IMR-90 (cell line): ENCODE measurements around the gene NUMA1. TPM values are rescaled to one million over a fixed set of nuclear protein-coding genes. Genes with fewer than 3 reads are reported as not detected.

Source experiments
- ATAC-seq: fragments of 200-7000 bp; cut with Tn5 transposase; 2 replicates; pipeline ENCODE4 v1.9.1; 2020; ENCODE audit warnings: low read depth, mild to moderate bottlenecking, moderate library complexity
- Bru-seq: library from RNA; stranded (reverse); fragments of 400-500 nt; gene quantifications from one replicate; lab custom pipeline; 2021; lab: Mats Ljungman, UMichigan
- BruChase-seq, 2 experiments: library from RNA; stranded (reverse); fragments of 400-500 nt; gene quantifications; one replicate each; lab custom pipeline; 2021; lab: Mats Ljungman, UMichigan
- BruUV-seq: library from RNA; stranded (reverse); fragments of 400-500 nt; replicated peaks from 2 replicates; lab custom pipeline; 2021; lab: Mats Ljungman, UMichigan
- CTCF ChIA-PET: fragments of 300-600 bp; formaldehyde crosslinking; extraction: SDS; loops from one replicate; lab custom pipeline; 2021; ENCODE audit warnings: antibody characterized with exemption; lab: Yijun Ruan, JAX
- POLR2A ChIA-PET: fragments of 300-600 bp; sonication (Branson Sonifier 250); formaldehyde crosslinking; loops from one replicate; lab custom pipeline; 2022; ENCODE audit warnings: antibody characterized with exemption; ENCODE audit not compliant: unreplicated experiment; lab: Charles Lee
- DNase-seq: peaks from one replicate; pipeline ENCODE4 v3.0.0; 2013
- H2AFZ ChIP-seq: replicated peaks from 2 replicates; pipeline ENCODE3; 2013; ENCODE audit warnings: low read length, mild to moderate bottlenecking; ENCODE audit not compliant: poor library complexity
- H2AK5ac ChIP-seq: 2 replicates; pipeline ENCODE4 v1.6.1; 2013; ENCODE audit warnings: low read depth, low read length, inconsistent platforms
- H2AK9ac ChIP-seq: replicated peaks from 2 replicates; pipeline ENCODE3; 2013; ENCODE audit warnings: mild to moderate bottlenecking, low read depth, low read length, moderate library complexity; ENCODE audit not compliant: poor library complexity
- H2BK120ac ChIP-seq: 2 replicates; pipeline ENCODE4 v1.6.1; 2013; ENCODE audit warnings: low read depth, low read length, inconsistent platforms
- H2BK15ac ChIP-seq: 3 replicates; pipeline ENCODE4 v1.6.1; 2013; ENCODE audit warnings: low read depth, low read length, inconsistent platforms
- H2BK20ac ChIP-seq: 2 replicates; pipeline ENCODE4 v1.6.1; 2013; ENCODE audit warnings: low read depth, mild to moderate bottlenecking, inconsistent platforms, low read length, moderate library complexity
- H2BK5ac ChIP-seq: 2 replicates; pipeline ENCODE4 v1.6.1; 2013; ENCODE audit warnings: mild to moderate bottlenecking, low read depth, low read length, inconsistent platforms; ENCODE audit not compliant: poor library complexity, severe bottlenecking
- H3K14ac ChIP-seq: replicated peaks from 2 replicates; pipeline ENCODE4 v1.6.1; 2013; ENCODE audit warnings: low read depth, low read length, inconsistent platforms
- H3K18ac ChIP-seq: 2 replicates; pipeline ENCODE4 v1.6.1; 2013; ENCODE audit warnings: low read depth, low read length, control low read depth
- H3K23ac ChIP-seq: 2 replicates; pipeline ENCODE4 v1.6.1; 2013; ENCODE audit warnings: low read depth, low read length, inconsistent platforms
- H3K27ac ChIP-seq: 2 replicates; pipeline ENCODE4 v1.5.1; 2013; ENCODE audit warnings: mild to moderate bottlenecking, control low read depth, low read length; ENCODE audit not compliant: insufficient read depth
- H3K27me3 ChIP-seq: 2 replicates; pipeline ENCODE4 v1.6.1; 2013; ENCODE audit warnings: low read length; ENCODE audit not compliant: control insufficient read depth, insufficient read depth
- H3K36me3 ChIP-seq: 2 replicates; pipeline ENCODE4 v1.6.1; 2013; ENCODE audit warnings: low read length, mixed read lengths; ENCODE audit not compliant: control insufficient read depth, insufficient read depth
- H3K4ac ChIP-seq: 2 replicates; pipeline ENCODE4 v1.6.1; 2013; ENCODE audit warnings: low read depth, low read length, inconsistent platforms
- H3K4me1 ChIP-seq: 2 replicates; pipeline ENCODE4 v1.6.1; 2013; ENCODE audit warnings: low read length, mixed read lengths; ENCODE audit not compliant: control insufficient read depth, insufficient read depth
- H3K4me2 ChIP-seq: 2 replicates; pipeline ENCODE4 v1.6.1; 2013; ENCODE audit warnings: low read depth, mild to moderate bottlenecking, control low read depth, low read length, moderate library complexity
- H3K4me3 ChIP-seq: 2 replicates; pipeline ENCODE4 v1.5.1; 2013; ENCODE audit warnings: low read depth, mild to moderate bottlenecking, control low read depth, low read length, moderate library complexity; ENCODE audit not compliant: insufficient read depth
- H3K56ac ChIP-seq: 2 replicates; pipeline ENCODE4 v1.6.1; 2013; ENCODE audit warnings: low read length, inconsistent platforms; ENCODE audit not compliant: insufficient read depth; ENCODE audit errors: extremely low read depth
- H3K79me1 ChIP-seq, 2 experiments: 2 replicates each; pipeline ENCODE4 v1.6.1; 2013; ENCODE audit warnings: low read length in 2 of 2, inconsistent platforms in 1 of 2, low read depth in 1 of 2
- H3K9ac ChIP-seq: 2 replicates; pipeline ENCODE4 v1.6.1; 2013; ENCODE audit warnings: low read depth, low read length, control low read depth
- H3K9me1 ChIP-seq: 2 replicates; pipeline ENCODE4 v1.6.1; 2013; ENCODE audit warnings: low read length, inconsistent platforms; ENCODE audit not compliant: insufficient read depth
- H3K9me3 ChIP-seq: 2 replicates; pipeline ENCODE4 v1.6.1; 2013; ENCODE audit warnings: low read length; ENCODE audit not compliant: control insufficient read depth, insufficient read depth
- H4K20me1 ChIP-seq: 2 replicates; pipeline ENCODE4 v1.6.1; 2013; ENCODE audit warnings: low read length, inconsistent platforms; ENCODE audit not compliant: insufficient read depth
- H4K5ac ChIP-seq: 2 replicates; pipeline ENCODE4 v1.6.1; 2013; ENCODE audit warnings: mild to moderate bottlenecking, low read depth, low read length, control low read depth
- H4K8ac ChIP-seq, 2 experiments: 2 replicates each; pipeline ENCODE4 v1.6.1; 2013; ENCODE audit warnings: low read depth in 2 of 2, low read length in 2 of 2, control low read depth in 1 of 2, inconsistent platforms in 1 of 2
- H4K91ac ChIP-seq: 2 replicates; pipeline ENCODE4 v1.6.1; 2013; ENCODE audit warnings: low read depth, low read length, inconsistent platforms; ENCODE audit not compliant: insufficient read depth
- CEBPB ChIP-seq: IDR thresholded peaks from 2 replicates; pipeline ENCODE4 v1.6.1; 2012; ENCODE audit warnings: low read depth, low read length, improper control_type of control experiment
- CHD1 ChIP-seq: IDR thresholded peaks from 2 replicates; pipeline ENCODE4 v1.6.1; 2012; ENCODE audit warnings: low read depth, low read length, improper control_type of control experiment
- MAFK ChIP-seq: IDR thresholded peaks from 2 replicates; pipeline ENCODE4 v1.6.1; 2012; ENCODE audit warnings: low read depth, low read length, improper control_type of control experiment
- POLR2A ChIP-seq: IDR thresholded peaks from 2 replicates; pipeline ENCODE4 v1.6.1; 2012; ENCODE audit warnings: mild to moderate bottlenecking, low read depth, low read length
- RAD21 ChIP-seq: IDR thresholded peaks from 2 replicates; pipeline ENCODE4 v1.6.1; 2012; ENCODE audit warnings: low read length, improper control_type of control experiment
- RCOR1 ChIP-seq: IDR thresholded peaks from 2 replicates; pipeline ENCODE4 v1.6.1; 2012; ENCODE audit warnings: mild to moderate bottlenecking, low read length, improper control_type of control experiment; ENCODE audit not compliant: insufficient replicate concordance
- WGBS, 2 experiments: methylation state at CpG; one replicate each; pipeline versions ENCODE4 v1.1.5 to v1.1.7; 2013; ENCODE audit warnings: missing lambda C conversion rate in 2 of 2; ENCODE audit not compliant: insufficient read length in 1 of 2; ENCODE audit errors: extremely low coverage in 2 of 2; 5-methylcytosine and 5-hydroxymethylcytosine counted together
- dilution Hi-C: fragments of 300-500 bp; cut with HindIII; formaldehyde crosslinking; loops from one replicate; pipeline ENCODE4 v1.14.3; 2018; ENCODE audit warnings: low sequenced_read_pairs; ENCODE audit not compliant: unreplicated experiment
- in situ Hi-C: fragments of 300-500 bp; cut with MboI; formaldehyde crosslinking; loops from 3 replicates; pipeline ENCODE4 v1.14.3; 2019; ENCODE audit warnings: low sequenced_read_pairs, inconsistent platforms, mixed read lengths
- intact Hi-C: fragments of 100-400 bp; cut with micrococcal nuclease; formaldehyde crosslinking; loops from 2 replicates; pipeline ENCODE4 v1.10.0; 2022
- long read RNA-seq: library from polyadenylated mRNA; unstranded; transcript quantifications from one replicate; pipeline ENCODE4 v2.0.0, GENCODE V29; 2021; ENCODE audit not compliant: unreplicated experiment
- polyA plus RNA-seq, 3 experiments: library from polyadenylated mRNA; depleted of rRNA; stranded (reverse); fragments of >200 nt; gene quantifications; 2 replicates each; pipeline ENCODE4 v1.2.3, GENCODE V29; 2012; ENCODE audit warnings: low replicate concordance in 1 of 3
- total RNA-seq: library from RNA; depleted of rRNA; stranded (reverse); fragments of >200 nt; gene quantifications from 2 replicates; pipeline ENCODE4 v1.2.3, GENCODE V29; 2012; rRNA removed
- TF ChIP-seq, protein P1 (sequence below): fragments of 150-350 bp; IDR thresholded peaks from 2 replicates; pipeline ENCODE4 v1.6.1; 2016; ENCODE audit warnings: low read depth, mild to moderate bottlenecking, low read length, moderate library complexity, borderline replicate concordance

Gene NUMA1, protein sequence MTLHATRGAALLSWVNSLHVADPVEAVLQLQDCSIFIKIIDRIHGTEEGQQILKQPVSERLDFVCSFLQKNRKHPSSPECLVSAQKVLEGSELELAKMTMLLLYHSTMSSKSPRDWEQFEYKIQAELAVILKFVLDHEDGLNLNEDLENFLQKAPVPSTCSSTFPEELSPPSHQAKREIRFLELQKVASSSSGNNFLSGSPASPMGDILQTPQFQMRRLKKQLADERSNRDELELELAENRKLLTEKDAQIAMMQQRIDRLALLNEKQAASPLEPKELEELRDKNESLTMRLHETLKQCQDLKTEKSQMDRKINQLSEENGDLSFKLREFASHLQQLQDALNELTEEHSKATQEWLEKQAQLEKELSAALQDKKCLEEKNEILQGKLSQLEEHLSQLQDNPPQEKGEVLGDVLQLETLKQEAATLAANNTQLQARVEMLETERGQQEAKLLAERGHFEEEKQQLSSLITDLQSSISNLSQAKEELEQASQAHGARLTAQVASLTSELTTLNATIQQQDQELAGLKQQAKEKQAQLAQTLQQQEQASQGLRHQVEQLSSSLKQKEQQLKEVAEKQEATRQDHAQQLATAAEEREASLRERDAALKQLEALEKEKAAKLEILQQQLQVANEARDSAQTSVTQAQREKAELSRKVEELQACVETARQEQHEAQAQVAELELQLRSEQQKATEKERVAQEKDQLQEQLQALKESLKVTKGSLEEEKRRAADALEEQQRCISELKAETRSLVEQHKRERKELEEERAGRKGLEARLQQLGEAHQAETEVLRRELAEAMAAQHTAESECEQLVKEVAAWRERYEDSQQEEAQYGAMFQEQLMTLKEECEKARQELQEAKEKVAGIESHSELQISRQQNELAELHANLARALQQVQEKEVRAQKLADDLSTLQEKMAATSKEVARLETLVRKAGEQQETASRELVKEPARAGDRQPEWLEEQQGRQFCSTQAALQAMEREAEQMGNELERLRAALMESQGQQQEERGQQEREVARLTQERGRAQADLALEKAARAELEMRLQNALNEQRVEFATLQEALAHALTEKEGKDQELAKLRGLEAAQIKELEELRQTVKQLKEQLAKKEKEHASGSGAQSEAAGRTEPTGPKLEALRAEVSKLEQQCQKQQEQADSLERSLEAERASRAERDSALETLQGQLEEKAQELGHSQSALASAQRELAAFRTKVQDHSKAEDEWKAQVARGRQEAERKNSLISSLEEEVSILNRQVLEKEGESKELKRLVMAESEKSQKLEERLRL (N-terminal part only)
- total RNA-seq (56.7 and 61.7 TPM in 2 replicates), polyA plus RNA-seq (2012; rRNA removed) (97.0 and 107 TPM in 2 replicates), Bru-seq, nascent RNA (percentile 87 among the genes with signal in this experiment), BruChase-seq, experiment 1, labeled RNA remaining after a 6-hour chase (percentile 91 among the genes with signal in this experiment), BruChase-seq, experiment 2, labeled RNA remaining after a 2-hour chase (percentile 90 among the genes with signal in this experiment)
- polyA plus RNA-seq (2012; cell fraction: cytosol; rRNA removed): 29.3 and 55.3 TPM in 2 replicates
- polyA plus RNA-seq (2012; cell fraction: nucleus; rRNA removed; ENCODE audit: low replicate concordance): 250 and 340 TPM in 2 replicates
- long read RNA-seq, partial matches to known transcripts: 22 of 33 reads
- long read RNA-seq, other reads (novel, unspliced or antisense): 10 of 33 reads

DNA sequence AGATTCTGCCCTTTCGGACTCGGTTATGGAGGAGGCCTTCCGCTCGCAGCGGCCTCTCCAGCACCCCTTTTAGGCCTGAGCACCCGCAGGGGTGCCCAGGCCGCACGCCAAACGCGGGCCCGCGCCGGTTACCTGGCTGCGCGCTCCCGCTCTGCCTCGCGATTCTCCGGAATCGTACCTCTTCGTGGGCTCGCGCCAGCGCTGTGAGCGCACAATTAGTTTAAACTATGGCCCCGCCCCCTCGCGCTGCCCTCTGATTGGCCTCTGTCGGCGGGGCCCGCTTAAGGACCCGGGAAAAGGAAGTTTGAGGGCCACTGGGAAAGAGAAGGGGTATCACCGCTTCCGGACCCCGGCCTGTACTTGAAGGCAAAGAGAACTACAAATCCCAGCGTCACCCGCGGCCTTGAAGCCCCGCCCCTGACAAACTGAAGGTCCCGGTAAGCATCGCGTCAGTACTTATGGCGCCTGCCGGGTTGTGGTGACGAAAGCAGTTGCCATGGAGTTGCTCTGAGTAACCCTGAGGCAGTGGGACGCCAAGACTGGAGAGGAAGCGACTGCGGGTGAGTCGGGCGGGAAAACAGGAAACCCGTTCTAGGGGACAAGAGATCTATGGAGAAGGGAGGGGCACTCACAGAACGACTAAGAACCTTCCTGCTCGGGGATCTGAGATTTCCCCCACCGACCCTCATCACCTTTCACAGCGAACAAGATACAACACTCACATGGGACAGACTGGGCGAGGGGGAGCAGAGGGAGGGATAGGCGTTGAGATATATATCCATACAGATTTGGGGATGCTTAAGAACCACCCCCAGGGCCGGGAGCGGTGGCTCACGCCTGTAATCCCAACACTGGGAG is at the start of gene NUMA1, which contains the start of gene LRRC51:
TSS of gene NUMA1 (minus strand) at position 217 of the 858 bp plus-strand sequence. CDS start 44,599 bp downstream, outside the sequence.
TSS of gene LRRC51 (plus strand) at position 525 of the 858 bp plus-strand sequence. CDS start 8,234 bp downstream, outside the sequence.
- Histone ChIP-seq H3K9me3 (no peaks in the 10 kb centered on the region), H2BK5ac (peak within 1 kb of the TSS; percentile 61), H2BK15ac (peak within 1 kb of the TSS; percentile 85; the same call in 1 of the 3 replicates), H3K4me3 (peak within 1 kb of the TSS; percentile 57), H3K56ac (peak within 1 kb of the TSS; percentile 78), H3K23ac (peak within 1 kb of the TSS; percentile 82), H2AFZ (peak within 1 kb of the TSS; percentile 94), H3K18ac (peak within 1 kb of the TSS; percentile 39), H2BK120ac (peak within 1 kb of the TSS; percentile 81), H3K4me2 (peak within 1 kb of the TSS; percentile 89), H3K27me3 (no peaks in the 10 kb centered on the region), H3K4ac (peak within 1 kb of the TSS; percentile 94), H3K4me1 (peaks cover 2% of the 10 kb centered on the region; the same call in 1 of the 2 replicates), H3K36me3 (peaks cover under 1% of the 10 kb centered on the region; the same call in 1 of the 2 replicates), H4K20me1 (no peaks in the 10 kb centered on the region), H4K91ac (peak within 1 kb of the TSS; percentile 92), H3K27ac (peak within 1 kb of the TSS; percentile 74), H3K9ac (peak within 1 kb of the TSS; percentile 74), H2AK5ac (peak within 1 kb of the TSS; percentile 83), H3K14ac (peak within 1 kb of the TSS; percentile 86), H4K5ac (peak within 1 kb of the TSS; percentile 60), H3K79me1 (peaks cover 16 to 37% of the 10 kb centered on the region in 2 experiments; a peak in 3 of 4 replicates), H3K9me1 (no peaks in the 10 kb centered on the region), H2AK9ac (peak within 1 kb of the TSS; percentile 87), H2BK20ac (no peak within 1 kb of the TSS), H4K8ac (peak within 1 kb of the TSS; percentile 89 to 96)
- 1% methylated on average over 33 of the region's 60 CpGs; no CpG with 5 or more reads in 1 of the 2 experiments for WGBS, 2 experiments
- CTCF ChIA-PET: no interaction called here
- POLR2A ChIA-PET: no interaction called here
- no TSS peak for BruUV-seq
- peak; percentile 100 for DNase-seq
- ATAC-seq: peak; percentile 95
- in situ Hi-C loops (no loop called here), intact Hi-C loops (loop anchor here (1.0 to 2.0 kb wide), 3 partner anchors 39 to 64 kb away; no protein-coding TSS in a partner anchor), dilution Hi-C loops (no loop called here)
- TF ChIP-seq, protein P1, sequence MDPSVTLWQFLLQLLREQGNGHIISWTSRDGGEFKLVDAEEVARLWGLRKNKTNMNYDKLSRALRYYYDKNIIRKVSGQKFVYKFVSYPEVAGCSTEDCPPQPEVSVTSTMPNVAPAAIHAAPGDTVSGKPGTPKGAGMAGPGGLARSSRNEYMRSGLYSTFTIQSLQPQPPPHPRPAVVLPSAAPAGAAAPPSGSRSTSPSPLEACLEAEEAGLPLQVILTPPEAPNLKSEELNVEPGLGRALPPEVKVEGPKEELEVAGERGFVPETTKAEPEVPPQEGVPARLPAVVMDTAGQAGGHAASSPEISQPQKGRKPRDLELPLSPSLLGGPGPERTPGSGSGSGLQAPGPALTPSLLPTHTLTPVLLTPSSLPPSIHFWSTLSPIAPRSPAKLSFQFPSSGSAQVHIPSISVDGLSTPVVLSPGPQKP: no peak
- TF ChIP-seq MAFK (no peak), CHD1 (no peak), CEBPB (peak; percentile 48; the same call in 1 of the 2 replicates), POLR2A (peak; percentile 65), RAD21 (no peak), RCOR1 (no peak)
